Stimulated activated naive CD4-positive, alpha-beta T cell treated with Interleukin-2 at 50 U/mL for 16 hours (primary cell): ENCODE results near the gene MBTPS1.

Source experiments
- DNase-seq: peaks from one replicate; lab custom pipeline; 2025; lab: John Stamatoyannopoulos, UW

MBTPS1 gene

DNA sequence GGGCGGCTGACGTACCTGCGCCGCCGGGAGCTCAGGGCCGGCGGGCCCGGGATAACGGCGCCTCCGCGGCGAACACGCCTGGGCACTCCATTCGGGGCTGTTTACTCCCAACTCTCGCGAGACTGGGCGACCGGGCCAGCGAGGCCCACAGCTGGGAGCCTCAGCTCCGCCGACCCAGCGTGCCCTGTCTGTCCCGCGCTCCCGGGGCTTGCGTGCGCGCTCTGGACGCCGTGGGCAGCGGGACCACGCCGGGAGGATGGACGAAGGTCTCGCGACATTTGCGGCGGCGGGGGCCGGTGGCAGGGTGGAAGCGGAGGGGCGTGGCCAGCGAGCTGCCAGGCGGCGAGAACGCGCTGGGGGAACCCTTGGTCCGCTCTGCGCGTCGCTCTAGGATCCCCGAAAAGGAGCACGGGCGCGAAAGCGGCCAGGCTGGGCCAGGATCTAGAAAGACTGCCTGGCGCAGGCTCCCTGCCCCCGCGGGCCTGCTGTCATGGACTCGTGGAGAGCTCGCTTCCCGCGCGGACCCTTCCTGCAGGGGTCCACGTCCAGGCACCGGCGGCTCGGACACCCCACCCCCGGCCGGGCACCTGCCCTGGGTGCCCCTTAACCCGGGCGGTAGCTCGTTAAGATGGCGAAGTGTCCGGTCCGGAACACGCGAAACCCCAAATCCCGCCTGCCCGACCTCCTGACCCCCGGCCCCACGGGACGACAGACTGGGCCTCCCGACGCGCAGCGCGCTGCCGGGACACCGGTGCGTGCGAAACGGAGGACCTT is at the start of gene MBTPS1:
Gene MBTPS1, minus strand, starts transcription at position 223 of the 774 bp plus-strand sequence. CDS start 15,159 bp downstream, outside the sequence.
- peak; percentile 98 for DNase-seq

DNA sequence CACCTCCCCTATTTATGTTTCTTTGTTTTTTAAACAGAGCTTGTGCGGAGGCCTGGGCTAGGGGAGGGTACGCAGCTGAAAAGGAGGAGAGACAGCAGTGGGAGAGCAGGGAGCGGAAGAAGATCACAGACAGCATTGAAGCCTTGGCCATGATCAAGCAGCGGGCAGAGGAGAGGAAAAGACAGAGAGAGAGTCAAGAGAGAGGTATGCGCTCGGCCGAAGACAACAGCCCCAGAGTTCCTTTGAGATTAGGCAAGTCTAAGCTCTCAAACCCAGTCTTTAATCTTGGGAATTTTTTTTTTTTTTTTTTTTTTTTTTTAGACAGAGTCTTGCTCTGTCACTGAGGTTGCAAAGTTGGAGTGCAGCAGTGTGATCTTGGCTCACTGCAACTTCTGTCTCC is 49.0 kb upstream of the MBTPS1 start:
- no peak for DNase-seq

DNA sequence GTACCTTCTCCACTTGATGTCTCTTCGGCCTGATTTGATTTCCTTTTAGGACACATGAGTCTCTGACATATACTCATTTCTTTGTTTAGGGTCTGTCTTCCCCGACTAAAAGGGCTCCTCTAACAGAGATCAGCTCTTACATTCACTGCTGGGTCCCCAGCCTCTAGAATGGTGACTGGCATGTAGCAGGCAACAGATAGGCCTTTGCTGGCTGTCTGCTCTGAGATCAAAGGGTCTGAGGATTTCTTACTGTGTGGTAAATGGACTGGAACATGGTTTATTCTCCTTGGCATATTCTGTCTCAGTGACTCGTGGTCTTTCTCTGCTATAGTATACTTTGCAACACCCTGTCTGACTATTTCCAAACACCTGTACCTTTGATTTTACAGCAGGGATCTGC is 45.1 kb upstream of the MBTPS1 start:
- no peak for DNase-seq

DNA sequence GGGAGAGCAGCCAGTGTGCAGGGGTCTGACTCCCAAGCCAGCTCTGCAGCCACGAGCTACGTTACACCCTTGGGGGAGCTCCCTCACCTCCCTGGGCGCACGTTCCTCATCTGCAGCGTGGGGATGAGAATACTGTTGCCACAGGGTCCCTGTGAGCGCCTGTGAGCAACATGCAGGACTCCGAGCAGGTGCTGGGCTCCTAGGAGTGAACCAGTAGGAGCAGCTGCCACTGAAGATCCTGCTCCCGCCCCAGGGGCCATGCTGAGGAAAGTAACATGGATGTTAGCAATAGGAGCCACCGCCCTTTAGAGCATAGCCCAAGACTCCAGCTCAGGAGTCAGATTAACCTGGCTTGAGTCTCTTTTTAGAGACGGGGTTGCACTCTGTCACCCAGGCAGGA is 44.3 kb upstream of the MBTPS1 start:
- DNase-seq: no peak

DNA sequence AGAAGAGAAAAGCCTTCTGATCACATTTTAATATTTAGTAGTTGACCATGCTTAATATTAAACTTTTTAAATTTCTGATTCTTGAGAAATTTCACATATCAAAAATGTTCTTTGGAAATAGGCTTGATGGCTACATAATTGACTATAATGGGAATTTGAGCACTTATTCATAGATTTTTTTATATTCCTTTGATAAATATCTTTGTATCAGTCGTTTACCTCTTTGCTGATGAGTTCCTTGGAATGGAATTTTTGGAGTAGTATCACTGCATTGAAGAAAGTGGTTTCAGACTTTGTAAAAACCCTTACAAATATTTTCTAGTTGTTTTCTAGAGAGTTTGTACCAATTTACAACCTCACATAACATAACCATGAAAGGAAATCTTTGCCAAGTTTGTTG is 43.1 kb upstream of the MBTPS1 start:
- no peak for DNase-seq

DNA sequence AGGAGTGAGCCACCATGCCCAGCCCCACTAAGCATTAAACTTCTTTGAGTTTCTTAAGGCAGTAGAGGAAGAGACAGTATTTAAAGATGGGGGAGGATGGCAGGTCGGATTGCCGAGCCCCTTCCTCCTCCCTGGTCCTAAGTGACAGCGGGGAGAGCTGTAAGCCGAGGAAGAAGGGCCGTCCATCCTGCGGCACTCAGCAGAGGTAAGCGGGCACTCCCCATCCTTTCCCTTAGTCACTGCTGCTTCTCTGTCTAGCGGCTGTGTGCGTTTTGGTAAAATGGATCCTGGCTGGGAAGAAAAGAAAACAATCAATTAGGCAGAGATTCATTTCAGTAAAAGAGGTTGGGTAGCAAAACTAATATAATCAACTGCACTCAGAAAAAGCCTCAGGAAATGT is 42.3 kb upstream of the MBTPS1 start:
- no peak for DNase-seq

DNA sequence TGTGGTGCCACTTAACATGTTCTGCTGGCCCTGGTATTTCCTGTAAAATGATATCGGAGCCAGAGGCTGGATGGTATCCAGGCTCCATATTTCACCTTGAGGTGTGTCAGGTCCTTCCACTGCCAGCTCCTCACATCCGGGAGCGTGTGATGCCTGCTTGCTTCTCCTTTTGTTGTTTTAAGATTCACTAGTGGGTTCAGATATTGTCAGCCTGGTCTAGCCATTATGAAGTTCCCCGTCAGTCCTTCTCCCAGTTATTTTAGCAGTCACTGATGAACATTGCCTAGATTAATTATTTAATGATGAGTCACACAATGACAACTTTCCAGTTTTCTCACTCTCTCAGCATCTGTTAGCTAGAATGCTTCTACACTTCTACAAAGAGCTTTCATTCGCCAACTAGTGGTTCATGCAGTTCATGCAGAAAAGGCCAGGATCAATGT is 39.6 kb upstream of the MBTPS1 start:
- no peak for DNase-seq

DNA sequence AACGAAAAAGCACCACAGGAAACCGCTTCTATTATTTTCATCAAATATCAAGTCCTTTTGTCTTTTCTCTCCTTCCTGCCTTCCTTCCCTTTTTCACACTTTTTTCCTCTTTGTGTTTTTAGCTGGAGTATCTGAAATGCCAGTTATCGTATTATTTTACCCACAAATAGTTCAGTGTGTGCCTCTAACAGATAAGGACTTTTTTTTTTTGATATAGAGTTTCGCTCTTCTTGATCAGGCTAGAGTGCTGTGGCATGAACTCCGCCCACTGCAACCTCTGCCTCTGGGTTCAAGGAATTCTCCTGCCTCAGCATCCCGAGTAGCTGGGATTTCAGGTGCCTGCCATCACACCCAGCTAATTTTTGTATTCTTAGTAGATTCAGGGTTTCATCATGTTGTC is 39.0 kb upstream of the MBTPS1 start:
- no peak for DNase-seq

DNA sequence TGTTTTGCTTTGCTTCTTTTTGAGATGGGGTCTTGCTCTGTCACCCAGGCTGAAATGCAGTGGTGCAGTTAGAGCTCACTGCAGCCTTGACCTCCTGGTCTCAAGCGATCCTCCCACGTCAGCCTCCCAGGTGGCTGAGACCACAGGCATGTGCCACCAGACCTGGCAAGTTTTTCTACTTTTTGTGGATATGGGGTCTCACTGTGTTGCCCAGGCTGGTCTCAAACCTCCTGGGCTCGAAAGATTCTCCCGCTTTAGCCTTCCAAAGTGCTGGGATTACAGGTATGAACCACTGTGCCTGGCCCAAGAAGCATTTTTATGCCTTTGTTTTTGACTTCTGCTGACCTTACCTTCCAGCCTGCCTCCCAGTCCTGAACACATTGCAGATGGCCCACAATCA is 38.5 kb upstream of the MBTPS1 start:
- DNase-seq: no peak

DNA sequence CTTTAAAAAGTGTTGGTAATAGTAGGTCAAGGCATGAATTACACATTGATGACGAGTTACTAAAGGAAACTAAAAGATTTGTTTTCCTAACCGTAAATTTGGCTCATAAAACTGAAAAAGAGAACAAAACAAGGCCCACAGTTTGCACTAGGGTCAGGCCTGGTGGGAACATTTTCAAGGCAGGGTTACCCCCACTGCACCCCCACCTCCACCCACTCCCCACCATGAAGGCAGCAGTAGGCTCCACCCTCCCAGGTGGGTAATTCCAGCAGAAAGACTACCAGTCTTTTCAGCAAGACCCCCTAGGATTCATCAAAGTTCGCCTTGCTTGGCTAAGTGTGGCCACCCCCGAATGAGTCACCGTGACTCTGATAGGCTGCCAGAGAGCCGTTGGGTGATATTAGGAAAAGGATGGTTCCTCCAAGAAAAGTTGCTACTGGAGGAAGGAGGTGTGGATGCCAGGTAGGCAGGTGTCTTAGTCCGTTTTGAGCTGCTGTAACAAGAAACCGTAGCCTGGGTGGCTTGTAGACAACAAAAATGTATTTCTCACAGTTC is 37.0 kb upstream of the MBTPS1 start:
- DNase-seq: no peak

DNA sequence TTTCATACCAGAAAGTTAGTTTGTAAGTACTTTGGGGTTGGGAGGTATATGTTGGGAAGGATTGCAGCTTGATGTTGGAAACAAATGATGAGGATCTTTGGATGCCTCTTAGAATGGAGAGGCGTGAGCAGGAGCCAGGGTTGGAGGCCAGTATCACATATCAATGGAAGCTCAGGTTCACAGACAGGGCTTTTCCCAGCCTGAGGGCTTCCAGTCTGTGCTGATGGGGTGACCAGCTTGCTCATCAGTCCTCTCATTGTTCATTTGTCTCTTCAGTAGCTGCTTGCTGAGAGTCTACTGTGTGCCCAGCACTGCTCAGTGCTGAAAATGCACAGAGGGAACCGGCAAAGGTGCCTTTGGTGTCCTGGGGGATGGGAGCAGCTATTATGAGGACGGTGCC is 34.2 kb upstream of the MBTPS1 start:
- DNase-seq: no peak

DNA sequence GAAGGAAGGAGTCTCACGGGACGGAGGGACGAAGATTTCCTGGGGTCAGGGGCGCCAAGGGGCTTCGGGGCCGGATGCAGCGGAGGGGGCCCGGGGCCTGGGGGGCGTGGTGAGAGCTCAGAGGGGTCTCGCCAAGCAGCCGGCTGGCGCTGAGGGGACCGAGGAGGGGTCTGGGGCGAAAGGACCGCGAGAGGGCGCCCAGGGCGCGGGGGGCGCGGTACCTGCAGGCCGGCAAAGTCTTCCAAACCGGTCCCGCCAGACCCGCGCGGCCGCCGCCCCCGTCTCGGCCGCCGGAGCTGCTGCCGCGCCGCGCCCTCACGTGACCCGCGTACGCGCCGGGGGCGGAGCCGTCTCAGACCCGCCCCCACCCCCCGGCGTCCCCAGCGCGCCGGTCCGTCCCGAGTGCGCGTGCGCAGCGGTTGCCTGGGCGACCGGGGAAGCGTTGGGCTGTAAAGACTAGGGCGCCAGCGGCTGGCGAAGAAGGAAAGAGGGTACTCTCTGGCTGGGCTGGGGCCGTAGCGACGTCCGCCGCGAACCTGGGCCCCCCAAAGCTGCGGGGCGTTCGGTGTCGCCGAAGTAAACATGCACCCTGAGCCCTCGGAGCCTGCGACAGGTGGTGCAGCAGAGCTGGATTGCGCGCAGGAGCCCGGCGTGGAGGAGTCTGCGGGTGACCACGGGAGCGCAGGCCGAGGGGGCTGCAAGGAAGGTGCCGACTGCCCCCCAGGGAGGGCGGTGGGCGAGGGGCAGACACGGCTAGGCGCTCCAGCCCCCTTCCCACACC is 28.3 kb upstream of the MBTPS1 start, which contains the start of the genes DNAAF1 and HSDL1:
Gene DNAAF1, plus strand, starts transcription at position 450 of the 781 bp plus-strand sequence. Its CDS starts 133 bp downstream, at position 583.
Gene HSDL1, minus strand, starts transcription at position 319 of the 781 bp plus-strand sequence. CDS start 13,856 bp downstream, outside the sequence.
- DNase-seq: peak; percentile 88

DNA sequence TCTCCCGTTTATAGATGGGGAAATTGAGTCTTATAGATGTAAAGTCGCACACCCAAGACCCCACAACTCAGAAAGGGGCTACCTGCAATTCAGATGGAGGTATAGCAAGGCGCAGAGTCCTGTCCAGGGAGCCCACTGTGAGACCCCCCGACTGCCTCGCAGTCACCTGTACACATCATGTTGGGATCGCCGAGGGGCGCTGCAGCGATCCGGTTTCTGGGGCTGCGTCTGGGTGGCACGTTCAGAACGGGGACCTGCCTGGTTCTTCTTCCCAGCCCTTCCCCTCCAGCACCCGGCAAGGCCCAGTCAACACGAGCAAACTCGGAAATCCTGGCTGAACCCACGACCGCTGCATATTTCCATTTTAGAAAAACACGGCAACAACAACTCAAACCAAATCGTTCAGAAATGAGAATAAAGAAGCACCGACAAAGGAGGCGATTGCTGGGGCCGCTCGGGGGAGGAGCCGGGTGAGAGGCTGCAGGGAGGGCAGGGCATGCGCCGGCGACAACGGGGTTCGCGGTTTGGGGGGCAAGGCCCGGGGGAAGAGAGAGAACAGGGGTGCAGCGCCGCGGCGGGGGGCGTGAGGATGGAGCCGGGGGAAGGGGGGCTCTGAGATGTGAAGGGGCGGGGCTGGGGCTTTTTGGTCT is 27.6 kb upstream of the MBTPS1 start:
- peak; percentile 39 for DNase-seq

DNA sequence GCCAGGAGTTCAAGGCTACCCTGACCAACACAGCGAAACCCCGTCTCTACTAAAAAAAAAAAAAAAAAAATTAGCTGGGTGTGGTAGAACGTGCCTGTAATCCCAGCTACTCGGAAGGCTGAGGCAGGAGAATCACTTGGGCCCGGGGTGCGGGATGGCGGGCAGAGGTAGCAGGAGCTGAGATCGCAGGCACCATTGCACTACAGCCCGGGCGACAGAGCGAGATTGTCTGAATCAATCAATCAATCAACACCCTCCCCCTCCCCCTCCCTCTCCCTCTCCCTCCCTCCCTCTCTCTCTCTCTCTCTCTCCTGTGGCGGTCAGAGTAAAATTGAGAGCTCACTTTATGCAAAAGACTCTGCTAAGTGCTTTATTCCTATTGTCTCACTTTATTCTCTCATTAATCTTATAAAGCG is 27.1 kb upstream of the MBTPS1 start:
- no peak for DNase-seq

DNA sequence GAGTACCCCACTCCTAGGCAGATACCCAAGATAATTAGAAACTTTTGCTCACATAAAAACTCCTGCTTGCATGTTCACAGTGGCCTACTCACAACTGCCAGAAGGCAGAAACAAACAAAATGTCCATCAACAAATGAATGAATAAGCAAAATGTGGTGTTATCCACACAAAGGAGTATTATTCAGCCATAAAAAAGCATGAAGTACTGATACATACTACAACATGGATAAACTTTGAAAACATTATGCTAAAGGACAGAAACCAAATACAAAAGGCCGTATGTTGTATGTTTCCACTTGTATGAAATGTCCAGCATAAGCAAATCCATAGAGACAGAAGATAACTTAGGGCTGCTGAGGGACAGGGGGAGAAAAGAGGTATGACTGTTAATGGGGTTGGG is 26.3 kb upstream of the MBTPS1 start:
- DNase-seq: no peak

DNA sequence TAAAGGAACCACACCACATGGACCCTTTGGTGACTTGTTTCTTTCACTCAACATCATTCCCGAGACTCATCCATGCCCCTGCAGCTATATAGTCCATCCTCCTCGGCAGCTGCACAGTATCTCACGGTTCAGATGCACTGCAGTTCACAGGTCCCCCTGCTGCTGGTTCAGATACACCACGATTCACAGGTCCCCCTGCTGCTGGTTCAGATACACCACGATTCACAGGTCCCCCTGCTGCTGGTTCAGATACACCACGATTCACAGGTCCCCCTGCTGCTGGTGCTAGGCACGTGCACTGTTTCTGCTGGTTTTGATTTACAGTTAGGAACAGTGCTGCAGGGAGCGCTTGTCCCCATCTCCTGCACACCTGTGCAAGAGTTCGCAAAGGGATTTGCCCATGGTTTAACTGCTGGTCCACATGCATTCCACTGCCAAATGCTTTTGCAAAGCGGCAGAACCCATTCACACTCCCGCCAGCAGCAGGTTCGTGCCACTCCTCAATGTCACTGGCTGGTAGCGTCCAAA is 24.5 kb upstream of the MBTPS1 start:
- no peak for DNase-seq

DNA sequence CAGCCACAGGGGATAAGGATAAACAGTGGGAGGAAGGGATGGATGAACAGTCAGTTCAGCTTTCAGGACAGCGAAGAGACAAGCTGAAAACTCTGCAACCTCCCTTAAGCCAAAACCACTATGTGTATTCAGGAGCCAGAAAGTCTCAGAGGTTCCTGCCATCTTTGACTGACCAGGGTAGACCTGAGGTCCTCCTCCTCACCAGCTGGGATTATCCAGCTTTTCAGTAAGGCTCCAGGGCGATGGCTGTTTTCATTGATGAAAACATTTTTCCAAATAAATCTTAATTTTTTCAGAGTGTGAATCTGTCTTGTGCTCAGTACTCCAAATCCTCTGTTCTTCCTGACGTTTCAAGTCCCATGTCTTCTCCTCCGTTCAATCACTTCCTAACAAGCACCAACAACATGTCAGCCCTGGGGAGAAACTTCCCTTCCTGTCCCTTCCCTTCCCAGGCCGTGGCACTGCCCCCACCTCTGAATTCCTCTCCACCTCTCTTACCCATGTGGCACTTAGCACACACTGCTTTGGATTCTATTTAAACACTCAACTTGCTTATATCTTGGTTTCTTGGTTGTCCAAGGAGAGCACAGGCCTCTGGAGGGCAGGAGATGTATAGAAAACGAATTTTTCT is 23.0 kb upstream of the MBTPS1 start:
- no peak for DNase-seq

DNA sequence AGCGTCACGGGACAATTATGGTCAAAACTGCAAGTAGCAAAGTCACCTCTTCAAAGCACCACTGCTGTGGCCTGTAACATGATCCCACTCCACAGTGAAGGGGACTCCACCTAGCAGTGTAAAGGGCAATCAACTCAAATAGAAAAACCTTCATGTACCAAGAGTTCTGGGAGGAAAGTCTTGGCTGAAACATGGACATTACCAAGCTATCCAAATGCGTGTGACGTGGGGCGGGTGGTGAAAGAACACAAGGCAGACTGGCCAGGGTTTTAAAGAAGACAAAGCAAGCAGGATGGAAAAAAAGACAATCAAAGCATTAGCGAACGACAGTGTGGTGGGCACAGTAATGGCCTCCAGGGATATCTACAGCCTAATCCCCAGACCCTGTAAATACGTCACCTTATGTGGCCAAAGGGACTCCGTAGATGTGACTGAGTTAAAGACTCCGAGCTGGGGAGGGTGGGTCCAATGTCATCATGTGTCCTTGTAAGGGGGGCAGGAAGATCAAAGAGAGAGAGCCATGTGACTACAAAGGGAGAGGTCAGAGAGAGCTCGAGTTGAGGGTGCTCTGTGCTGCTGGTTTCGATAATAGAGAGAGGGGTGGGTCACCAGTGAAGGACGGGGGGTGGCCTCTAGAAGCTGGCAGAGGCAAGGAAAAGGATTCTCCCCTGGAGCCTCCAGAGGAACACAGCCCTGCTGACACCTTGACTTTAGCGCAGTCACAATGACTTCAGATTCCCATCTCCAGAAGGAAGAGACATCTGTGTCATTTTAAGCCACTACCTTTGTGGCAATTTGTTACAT is 22.3 kb upstream of the MBTPS1 start:
- DNase-seq: no peak

DNA sequence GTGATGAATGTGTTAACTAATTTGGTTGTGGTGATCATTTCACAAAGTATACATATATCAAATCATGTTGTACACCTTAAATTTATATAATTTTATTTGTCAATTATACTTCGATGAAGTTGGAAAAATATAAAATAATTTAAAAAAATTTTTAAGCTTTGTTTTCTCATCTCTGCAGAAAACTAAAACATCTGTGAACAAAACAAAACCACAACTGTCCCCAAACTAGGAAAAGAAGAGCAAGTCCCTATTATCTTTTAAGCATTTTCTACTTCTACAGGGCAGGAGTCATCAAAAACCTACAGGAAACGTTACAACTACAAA is 21.7 kb upstream of the MBTPS1 start:
- no peak for DNase-seq

DNA sequence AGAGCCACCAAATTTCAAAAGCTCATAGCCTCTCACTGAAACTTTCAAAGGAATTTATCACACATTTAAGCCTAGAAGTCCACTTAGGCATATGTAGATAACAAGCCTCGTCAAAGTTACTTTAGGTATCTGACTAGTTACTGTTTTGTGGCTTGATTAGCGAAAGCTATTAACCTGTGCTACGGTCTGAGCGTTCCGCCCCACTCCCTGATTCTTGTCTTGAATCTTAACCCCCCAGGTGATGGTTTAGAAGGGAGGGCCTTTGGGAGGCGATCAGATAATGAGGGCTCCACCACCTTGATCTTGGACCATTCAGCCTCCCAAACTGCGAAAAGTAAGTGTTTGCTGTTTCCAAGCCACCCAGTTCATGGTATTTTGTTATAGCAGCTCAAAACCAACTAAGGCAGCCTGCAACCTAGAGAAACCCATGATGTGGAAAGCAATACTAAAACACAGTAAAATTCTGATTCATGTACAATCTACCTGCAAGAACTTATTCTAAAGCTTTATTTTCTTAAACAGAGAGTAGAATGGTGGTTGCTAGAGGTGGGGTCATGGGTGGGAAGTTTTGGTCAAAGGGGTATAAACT is 21.1 kb upstream of the MBTPS1 start:
- no peak for DNase-seq
